OCI-M2 (cell line): Measurements from ENCODE around the gene DENND4A.
"Not testable (repeated sequence)": the region's sequence is repeated elsewhere in the genome, so short reads cannot be mapped to it uniquely, and the experiment has no call there.

Experiments
- DNase-seq: peaks from one replicate; lab custom pipeline; 2025; ENCODE audit not compliant: unreplicated experiment; lab: John Stamatoyannopoulos, UW

DENND4A gene

GRCh38 chr15:65761210-65761926 is 30.7 kb downstream of the DENND4A start:
- no peak for DNase-seq

GRCh38 chr15:65759441-65759840 is 32.7 kb downstream of the DENND4A start:
- no peak for DNase-seq

GRCh38 chr15:65758242-65758641 is 33.9 kb downstream of the DENND4A start:
- no peak for DNase-seq

- DNase-seq, result no peak
Observed at GRCh38 chr15:65757256-65757655, 34.8 kb downstream of the DENND4A start.

- no peak for DNase-seq
Observed at GRCh38 chr15:65752151-65752700, 39.9 kb downstream of the DENND4A start.

- no peak for DNase-seq
Observed at GRCh38 chr15:65751431-65751830, 40.7 kb downstream of the DENND4A start.

- DNase-seq, result no peak
Observed at GRCh38 chr15:65747265-65747664, 44.8 kb downstream of the DENND4A start.

- no peak for DNase-seq
Observed at GRCh38 chr15:65743637-65744252, 48.3 kb downstream of the DENND4A start.

GRCh38 chr15:65740148-65740547 is 51.9 kb downstream of the DENND4A start:
- no peak for DNase-seq

GRCh38 chr15:65738649-65739048 is 53.4 kb downstream of the DENND4A start:
- DNase-seq, result no peak

- not testable (repeated sequence) for DNase-seq
Observed at GRCh38 chr15:65733599-65733998, 58.5 kb downstream of the DENND4A start.

GRCh38 chr15:65732698-65733097 is 59.4 kb downstream of the DENND4A start:
- no peak for DNase-seq

- DNase-seq, result no peak
Observed at GRCh38 chr15:65731926-65732325, 60.2 kb downstream of the DENND4A start.

GRCh38 chr15:65730549-65731172 is 61.4 kb downstream of the DENND4A start:
- DNase-seq, result no peak

GRCh38 chr15:65724464-65725215 is 67.5 kb downstream of the DENND4A start:
- no peak for DNase-seq

GRCh38 chr15:65723876-65724275 is 68.2 kb downstream of the DENND4A start:
- DNase-seq, result no peak

GRCh38 chr15:65722191-65722590 is 69.9 kb downstream of the DENND4A start:
- DNase-seq, result no peak

GRCh38 chr15:65712415-65712814 is 79.7 kb downstream of the DENND4A start:
- no peak for DNase-seq

- no peak for DNase-seq
Observed at GRCh38 chr15:65695081-65695480, 97.0 kb downstream of the DENND4A start.

GRCh38 chr15:65690778-65691177 is 101.3 kb downstream of the DENND4A start:
- DNase-seq, result no peak

GRCh38 chr15:65690173-65690572 is 101.9 kb downstream of the DENND4A start:
- no peak for DNase-seq
